ENCODE data around the gene TUBA1A.

- TF ChIP-seq TAF1 (IDR thresholded peaks at IDR 0.05; ENCODE audit: borderline replicate concordance, low read depth, low read length) (no peak), POLR2AphosphoS5 (IDR thresholded peaks at IDR 0.05; ENCODE audit: low read depth, low read length) (no peak), POLR2A (IDR thresholded peaks at IDR 0.05; ENCODE audit: low read depth, low read length) (no peak)
Measured at GRCh38 chr12:49165114-49165513, 23.8 kb downstream of the TUBA1A start.
